Testis (tissue), 2 donors: Measurements from ENCODE around the gene LILRB3.

Experiments used
- POLR2A ChIP-seq: fragments of 450-650 bp; IDR thresholded peaks from one replicate; pipeline ENCODE4 v1.6.1; 2017; ENCODE audit warnings: antibody characterized with exemption, mild to moderate bottlenecking, moderate library complexity
- TF ChIP-seq, protein P1 (sequence below), 3 experiments: fragments of 450-650 bp in 2 of 3; fragments of 200-600 bp in 1 of 3; sonication (generic) in 1 of 3; IDR thresholded peaks; one replicate each; pipeline ENCODE4 v1.5.1; 2016 to 2019; ENCODE audit warnings: antibody characterized with exemption in 3 of 3, mild to moderate bottlenecking in 2 of 3, moderate library complexity in 1 of 3

DNA sequence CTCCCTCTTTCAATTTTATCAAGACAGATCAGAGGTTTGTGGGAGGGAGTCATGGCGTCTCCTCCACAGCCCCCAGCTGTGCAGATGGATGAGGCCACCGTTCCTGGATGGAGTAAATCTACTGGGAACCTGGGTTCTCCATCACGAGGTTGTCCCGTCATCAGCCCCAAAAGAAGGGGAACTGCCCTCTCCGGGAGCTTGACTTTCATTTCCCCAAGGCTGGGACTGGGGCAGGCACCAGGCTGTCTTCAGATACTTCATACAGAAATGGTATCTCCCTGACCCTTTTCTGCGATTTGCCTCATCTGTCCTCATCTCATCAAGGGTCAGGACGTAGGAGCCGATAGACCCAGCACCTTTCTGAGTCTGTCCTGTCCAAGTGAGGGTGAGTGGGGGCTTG, 48.3 kb upstream of the LILRB3 start:
- TF ChIP-seq, protein P1, sequence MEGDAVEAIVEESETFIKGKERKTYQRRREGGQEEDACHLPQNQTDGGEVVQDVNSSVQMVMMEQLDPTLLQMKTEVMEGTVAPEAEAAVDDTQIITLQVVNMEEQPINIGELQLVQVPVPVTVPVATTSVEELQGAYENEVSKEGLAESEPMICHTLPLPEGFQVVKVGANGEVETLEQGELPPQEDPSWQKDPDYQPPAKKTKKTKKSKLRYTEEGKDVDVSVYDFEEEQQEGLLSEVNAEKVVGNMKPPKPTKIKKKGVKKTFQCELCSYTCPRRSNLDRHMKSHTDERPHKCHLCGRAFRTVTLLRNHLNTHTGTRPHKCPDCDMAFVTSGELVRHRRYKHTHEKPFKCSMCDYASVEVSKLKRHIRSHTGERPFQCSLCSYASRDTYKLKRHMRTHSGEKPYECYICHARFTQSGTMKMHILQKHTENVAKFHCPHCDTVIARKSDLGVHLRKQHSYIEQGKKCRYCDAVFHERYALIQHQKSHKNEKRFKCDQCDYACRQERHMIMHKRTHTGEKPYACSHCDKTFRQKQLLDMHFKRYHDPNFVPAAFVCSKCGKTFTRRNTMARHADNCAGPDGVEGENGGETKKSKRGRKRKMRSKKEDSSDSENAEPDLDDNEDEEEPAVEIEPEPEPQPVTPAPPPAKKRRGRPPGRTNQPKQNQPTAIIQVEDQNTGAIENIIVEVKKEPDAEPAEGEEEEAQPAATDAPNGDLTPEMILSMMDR (IDR thresholded peaks at IDR 0.05) = no peak
- no peak for TF ChIP-seq POLR2A
